ENCODE measurements around the gene AOC1.
A peak's percentile ranks its signal among the peaks of the same experiment; 100 is the strongest.

DNA sequence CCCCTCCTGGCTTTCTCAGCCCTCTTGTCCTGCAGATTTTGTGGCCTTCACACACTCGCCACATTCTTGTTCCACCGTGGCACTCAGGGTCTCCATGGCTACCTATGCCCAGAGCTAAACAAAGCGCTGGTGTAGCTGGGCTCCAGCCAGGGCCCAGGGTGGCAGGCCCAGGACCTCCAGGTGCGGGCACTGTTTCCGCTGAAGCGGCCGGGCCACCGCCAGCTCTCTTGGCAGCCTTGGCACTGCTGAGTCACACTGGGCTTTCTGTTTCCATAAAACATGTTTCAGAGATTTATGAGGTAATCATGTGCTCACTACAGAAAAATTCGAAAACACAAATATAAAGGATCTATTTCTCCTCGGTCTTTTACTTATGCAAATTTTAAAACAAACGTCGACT, 51.3 kb downstream of the AOC1 start:
- TF ChIP-seq ZNF8 (CRISPR knock-in tag; IDR thresholded peaks at IDR 0.05), result no peak
- TF ChIP-seq, protein P1, sequence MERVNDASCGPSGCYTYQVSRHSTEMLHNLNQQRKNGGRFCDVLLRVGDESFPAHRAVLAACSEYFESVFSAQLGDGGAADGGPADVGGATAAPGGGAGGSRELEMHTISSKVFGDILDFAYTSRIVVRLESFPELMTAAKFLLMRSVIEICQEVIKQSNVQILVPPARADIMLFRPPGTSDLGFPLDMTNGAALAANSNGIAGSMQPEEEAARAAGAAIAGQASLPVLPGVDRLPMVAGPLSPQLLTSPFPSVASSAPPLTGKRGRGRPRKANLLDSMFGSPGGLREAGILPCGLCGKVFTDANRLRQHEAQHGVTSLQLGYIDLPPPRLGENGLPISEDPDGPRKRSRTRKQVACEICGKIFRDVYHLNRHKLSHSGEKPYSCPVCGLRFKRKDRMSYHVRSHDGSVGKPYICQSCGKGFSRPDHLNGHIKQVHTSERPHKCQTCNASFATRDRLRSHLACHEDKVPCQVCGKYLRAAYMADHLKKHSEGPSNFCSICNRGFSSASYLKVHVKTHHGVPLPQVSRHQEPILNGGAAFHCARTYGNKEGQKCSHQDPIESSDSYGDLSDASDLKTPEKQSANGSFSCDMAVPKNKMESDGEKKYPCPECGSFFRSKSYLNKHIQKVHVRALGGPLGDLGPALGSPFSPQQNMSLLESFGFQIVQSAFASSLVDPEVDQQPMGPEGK (CRISPR knock-in tag; IDR thresholded peaks at IDR 0.05; ENCODE audit: borderline replicate concordance), result no peak
- TF ChIP-seq, protein P2, sequence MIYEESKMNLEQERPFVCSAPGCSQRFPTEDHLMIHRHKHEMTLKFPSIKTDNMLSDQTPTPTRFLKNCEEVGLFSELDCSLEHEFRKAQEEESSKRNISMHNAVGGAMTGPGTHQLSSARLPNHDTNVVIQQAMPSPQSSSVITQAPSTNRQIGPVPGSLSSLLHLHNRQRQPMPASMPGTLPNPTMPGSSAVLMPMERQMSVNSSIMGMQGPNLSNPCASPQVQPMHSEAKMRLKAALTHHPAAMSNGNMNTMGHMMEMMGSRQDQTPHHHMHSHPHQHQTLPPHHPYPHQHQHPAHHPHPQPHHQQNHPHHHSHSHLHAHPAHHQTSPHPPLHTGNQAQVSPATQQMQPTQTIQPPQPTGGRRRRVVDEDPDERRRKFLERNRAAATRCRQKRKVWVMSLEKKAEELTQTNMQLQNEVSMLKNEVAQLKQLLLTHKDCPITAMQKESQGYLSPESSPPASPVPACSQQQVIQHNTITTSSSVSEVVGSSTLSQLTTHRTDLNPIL (CRISPR knock-in tag; IDR thresholded peaks at IDR 0.05; ENCODE audit: low read depth), result peak; percentile 92
- no peak for TF ChIP-seq PPARA (CRISPR knock-in tag; IDR thresholded peaks at IDR 0.05; ENCODE audit: borderline replicate concordance)
- TF ChIP-seq RARB (CRISPR knock-in tag; IDR thresholded peaks at IDR 0.05), result no peak
- TF ChIP-seq POU6F1 (CRISPR knock-in tag; IDR thresholded peaks at IDR 0.05; ENCODE audit: borderline replicate concordance, low read depth), result no peak
- TF ChIP-seq OSR1 (CRISPR knock-in tag; IDR thresholded peaks at IDR 0.05), result no peak
- TF ChIP-seq ZFP30 (CRISPR knock-in tag; IDR thresholded peaks at IDR 0.05), result no peak
